Measurements from ENCODE around the gene TFCP2L1. TPM values are rescaled to one million over a fixed set of nuclear protein-coding genes. Genes with fewer than 3 reads are reported as not detected.

TFCP2L1 gene
- total and polyA plus RNA-seq, 4 donors: 0.06 to 1.5 (median 0.36) TPM

- Histone ChIP-seq H3K27me3 (ENCODE audit: control insufficient read depth in 4 of 4, insufficient read depth in 4 of 4, low read length in 3 of 4) (peaks cover 0 to 2% (median 0%) of the 10 kb centered on the region in 4 donors), H3K9ac (ENCODE audit: low read depth in 1 of 2, low read length in 2 of 2) (no peak overlapping the region), H3K4me3 (ENCODE audit: low read depth in 1 of 3, low read length in 3 of 3) (no peak overlapping the region), H3K36me3 (ENCODE audit: control insufficient read depth in 4 of 4, insufficient read depth in 3 of 4, low read depth in 1 of 4, low read length in 3 of 4) (no peaks in the 10 kb centered on the region), H3K9me3 (ENCODE audit: control insufficient read depth in 4 of 4, low read length in 3 of 4) (no peaks in the 10 kb centered on the region), H3K4me1 (ENCODE audit: control insufficient read depth in 4 of 4, insufficient read depth in 4 of 4, low read length in 3 of 4) (no peaks in the 10 kb centered on the region), H3K27ac (ENCODE audit: low read depth in 1 of 2, low read length in 2 of 2) (no peak overlapping the region)
- WGBS: 91% methylated on average over 11 of the region's 11 CpGs
- no peak for DNase-seq (ENCODE audit: low spot score)
- TF ChIP-seq RAD21 (IDR thresholded peaks at IDR 0.05): no peak
- no peak for TF ChIP-seq FOXA1 (IDR thresholded peaks at IDR 0.05)
- no peak for TF ChIP-seq EGR1 (IDR thresholded peaks at IDR 0.05; ENCODE audit: low read depth in 2 of 2)
- no peak for TF ChIP-seq ZBTB33 (IDR thresholded peaks at IDR 0.05)
- TF ChIP-seq HNF4A (conservative IDR thresholded peaks at IDR 0.05): no peak
- no peak for TF ChIP-seq SP1 (IDR thresholded peaks at IDR 0.05)
- TF ChIP-seq JUND (IDR thresholded peaks at IDR 0.05): no peak
- no peak for TF ChIP-seq NR2F2 (IDR thresholded peaks at IDR 0.05)
- TF ChIP-seq GABPA (IDR thresholded peaks at IDR 0.05 in 1 of 2, conservative IDR thresholded peaks at IDR 0.05 in 1 of 2): no peak
- no peak for TF ChIP-seq HNF4G (IDR thresholded peaks at IDR 0.05)
- TF ChIP-seq YY1 (IDR thresholded peaks at IDR 0.05): no peak
- no peak for TF ChIP-seq TAF1 (conservative IDR thresholded peaks at IDR 0.05)
- TF ChIP-seq, protein P1, sequence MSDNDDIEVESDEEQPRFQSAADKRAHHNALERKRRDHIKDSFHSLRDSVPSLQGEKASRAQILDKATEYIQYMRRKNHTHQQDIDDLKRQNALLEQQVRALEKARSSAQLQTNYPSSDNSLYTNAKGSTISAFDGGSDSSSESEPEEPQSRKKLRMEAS (IDR thresholded peaks at IDR 0.05): no peak
These were observed 82.3 kb downstream of the TFCP2L1 start for GRCh38 chr2:121202541-121203310.

- DNase-seq (ENCODE audit: low spot score): no peak
- Histone ChIP-seq H3K4me3 (ENCODE audit: low read depth in 1 of 3, low read length in 3 of 3) (no peak overlapping the region), H3K27me3 (ENCODE audit: control insufficient read depth in 4 of 4, insufficient read depth in 4 of 4, low read length in 3 of 4) (peaks cover 0 to 2% (median 0%) of the 10 kb centered on the region in 4 donors), H3K4me1 (ENCODE audit: control insufficient read depth in 4 of 4, insufficient read depth in 4 of 4, low read length in 3 of 4) (no peaks in the 10 kb centered on the region), H3K36me3 (ENCODE audit: control insufficient read depth in 4 of 4, insufficient read depth in 3 of 4, low read depth in 1 of 4, low read length in 3 of 4) (no peaks in the 10 kb centered on the region), H3K9me3 (ENCODE audit: control insufficient read depth in 4 of 4, low read length in 3 of 4) (no peaks in the 10 kb centered on the region), H3K9ac (ENCODE audit: low read depth in 1 of 2, low read length in 2 of 2) (no peak overlapping the region), H3K27ac (ENCODE audit: low read depth in 1 of 2, low read length in 2 of 2) (no peak overlapping the region)
- WGBS: 91% methylated on average over 3 of the region's 3 CpGs
- no peak for TF ChIP-seq SP1 (IDR thresholded peaks at IDR 0.05)
- TF ChIP-seq HNF4G (IDR thresholded peaks at IDR 0.05): no peak
- no peak for TF ChIP-seq RAD21 (IDR thresholded peaks at IDR 0.05)
These were observed 83.2 kb downstream of the TFCP2L1 start for GRCh38 chr2:121201796-121202195.

DNA sequence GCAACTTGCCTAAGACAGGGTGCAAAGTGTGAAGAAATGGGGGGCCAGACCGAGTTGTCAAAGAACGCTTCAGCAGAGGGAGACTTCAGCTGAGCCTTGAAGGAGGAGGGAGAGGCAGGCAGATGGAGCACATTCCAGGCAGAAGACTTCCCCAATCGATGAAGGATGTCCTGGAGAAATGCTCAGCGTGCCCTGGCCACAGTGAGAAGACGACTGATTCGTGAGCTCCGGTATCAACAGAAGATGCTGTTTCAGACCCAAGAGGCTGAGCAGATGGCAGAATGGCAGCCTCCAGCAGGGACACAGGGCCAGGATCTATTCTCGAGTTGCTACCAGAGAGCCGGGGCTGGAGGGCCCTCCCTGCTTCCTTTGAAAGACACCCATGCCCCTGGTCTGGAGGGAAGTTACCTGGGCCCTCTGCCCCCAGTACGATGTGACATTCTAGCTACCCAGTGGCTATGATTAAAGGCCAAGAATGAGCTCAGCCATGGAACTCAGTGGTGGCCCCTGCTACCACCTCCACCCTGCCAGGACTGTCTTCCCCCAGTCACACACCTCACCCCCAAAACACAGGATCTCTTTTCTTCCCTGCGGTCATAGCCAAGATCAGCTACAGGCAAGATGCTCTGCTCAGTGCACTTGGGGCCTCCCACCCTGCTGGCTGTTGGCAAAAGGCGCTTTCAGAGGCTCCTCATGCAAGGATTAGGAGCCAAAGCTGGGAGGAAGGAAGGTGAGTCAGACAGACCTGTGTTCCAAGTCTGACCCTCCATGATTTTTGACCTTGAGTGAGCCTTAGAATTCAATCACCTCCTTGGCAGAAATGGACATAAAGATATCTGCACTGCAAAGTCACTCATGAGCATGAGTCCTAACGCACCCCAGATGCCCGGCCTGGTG, 84.3 kb downstream of the TFCP2L1 start:
- Histone ChIP-seq H3K27ac (ENCODE audit: low read depth in 1 of 2, low read length in 2 of 2) (no peak overlapping the region), H3K4me1 (ENCODE audit: control insufficient read depth in 4 of 4, insufficient read depth in 4 of 4, low read length in 3 of 4) (no peaks in the 10 kb centered on the region), H3K9me3 (ENCODE audit: control insufficient read depth in 4 of 4, low read length in 3 of 4) (no peaks in the 10 kb centered on the region), H3K4me3 (ENCODE audit: low read depth in 1 of 3, low read length in 3 of 3) (no peak overlapping the region), H3K36me3 (ENCODE audit: control insufficient read depth in 4 of 4, insufficient read depth in 3 of 4, low read depth in 1 of 4, low read length in 3 of 4) (no peaks in the 10 kb centered on the region), H3K9ac (ENCODE audit: low read depth in 1 of 2, low read length in 2 of 2) (no peak overlapping the region), H3K27me3 (ENCODE audit: control insufficient read depth in 4 of 4, insufficient read depth in 4 of 4, low read length in 3 of 4) (peaks cover 0 to 2% (median 0%) of the 10 kb centered on the region in 4 donors)
- WGBS: 91% methylated on average over 14 of the region's 14 CpGs
- no peak for DNase-seq (ENCODE audit: low spot score)
- no peak for TF ChIP-seq SP1 (IDR thresholded peaks at IDR 0.05)
- TF ChIP-seq EGR1 (IDR thresholded peaks at IDR 0.05; ENCODE audit: low read depth in 2 of 2): no peak
- no peak for TF ChIP-seq JUND (IDR thresholded peaks at IDR 0.05)

Measured in liver (tissue), 9 donors.